Activated naive CD4-positive, alpha-beta T cell treated with anti-CD3 and anti-CD28 coated beads, Interleukin-2, amount 50 U/mL, for 16 hours (primary cell): ENCODE results near the gene ARL6IP4.
"Not testable (repeated sequence)": the region's sequence is repeated elsewhere in the genome, so short reads cannot be mapped to it uniquely, and the experiment has no call there.

Experiments
- DNase-seq: peaks from one replicate; pipeline ENCODE4 v3.0.0-alpha.2; 2020

The ARL6IP4 gene

DNA sequence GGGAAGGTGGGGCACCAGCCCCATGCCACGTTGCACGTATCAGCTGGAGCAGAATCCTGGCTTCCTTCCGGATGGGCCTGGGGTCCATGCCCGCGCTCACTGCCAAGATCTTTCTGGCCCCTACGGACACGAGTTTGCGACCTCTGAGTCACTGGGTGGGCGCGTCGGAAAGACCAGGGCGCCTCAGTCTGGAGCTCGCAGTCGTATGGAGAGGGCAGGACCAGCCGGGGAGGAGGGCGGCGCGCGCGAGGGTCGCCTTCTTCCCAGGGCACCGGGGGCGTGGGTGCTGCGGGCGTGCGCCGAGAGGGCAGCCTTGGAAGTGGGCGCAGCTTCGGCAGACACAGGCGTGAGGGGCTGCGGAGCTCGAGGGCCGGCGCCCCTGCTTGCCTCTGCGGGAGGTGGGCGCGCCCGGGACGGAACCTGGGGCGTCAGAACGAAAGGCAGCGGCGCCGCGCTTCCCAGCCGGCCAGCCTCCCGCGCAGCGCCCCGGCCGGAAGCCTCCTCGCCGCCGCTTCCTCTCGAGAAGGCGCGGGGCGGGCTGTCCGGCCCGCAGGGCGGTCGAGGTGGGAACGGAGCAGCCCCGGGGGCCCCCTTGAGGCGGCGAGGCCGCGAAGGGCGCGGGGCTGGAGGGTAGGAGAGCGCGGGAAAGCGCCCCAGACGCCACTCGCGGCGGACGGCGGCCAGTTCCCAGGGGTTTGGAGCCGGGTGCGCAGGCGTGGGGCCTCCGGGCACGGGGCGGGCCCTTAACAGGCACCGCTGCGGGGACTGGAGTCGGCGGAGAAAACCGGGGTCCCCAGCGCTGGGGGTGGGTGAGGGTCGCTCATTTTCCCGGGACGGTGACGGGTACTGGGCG is at the start of gene ARL6IP4:
ARL6IP4 (plus strand) TSS at position 499 of the 853 bp plus-strand sequence. CDS start 459 bp downstream, outside the sequence.
- DNase-seq: peak; percentile 69

DNA sequence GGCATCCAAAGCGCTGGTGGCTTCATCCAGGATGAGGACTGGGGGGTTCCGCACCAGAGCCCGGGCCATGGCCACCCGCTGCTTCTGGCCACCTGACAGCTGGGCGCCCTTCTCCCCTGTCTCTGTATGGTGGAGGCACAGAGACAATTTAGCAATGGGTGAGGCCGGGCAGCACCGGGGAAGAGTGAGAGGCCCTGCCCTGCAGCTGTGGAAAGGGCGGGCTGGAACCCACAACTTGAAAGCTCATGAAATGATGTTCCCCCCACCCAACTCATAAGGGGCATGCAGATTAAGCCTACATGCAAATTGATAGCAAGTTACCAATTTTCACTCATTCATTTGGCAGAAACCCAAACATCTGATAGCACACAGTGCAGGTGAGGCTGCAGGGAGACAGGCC is 48.3 kb upstream of the ARL6IP4 start:
- no peak for DNase-seq

DNA sequence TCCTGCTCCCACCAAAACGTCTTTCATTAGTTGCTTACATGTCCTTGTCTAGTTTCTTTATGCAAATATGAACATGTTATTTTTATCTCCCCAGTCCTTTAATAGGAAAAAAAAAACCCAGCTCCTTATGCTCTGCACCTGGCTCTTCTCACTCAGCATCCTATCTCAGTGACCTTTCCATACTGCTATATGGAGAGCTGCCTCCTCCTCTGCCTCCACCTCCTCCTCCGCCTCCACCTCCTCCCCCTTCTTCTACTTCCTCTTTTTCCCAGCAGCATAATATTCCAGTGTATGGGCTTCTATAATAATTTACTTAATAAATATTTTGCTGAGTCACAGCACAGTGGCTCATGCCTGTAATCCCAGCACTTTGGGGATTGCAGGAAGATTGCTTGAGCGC is 45.8 kb upstream of the ARL6IP4 start:
- DNase-seq: no peak

DNA sequence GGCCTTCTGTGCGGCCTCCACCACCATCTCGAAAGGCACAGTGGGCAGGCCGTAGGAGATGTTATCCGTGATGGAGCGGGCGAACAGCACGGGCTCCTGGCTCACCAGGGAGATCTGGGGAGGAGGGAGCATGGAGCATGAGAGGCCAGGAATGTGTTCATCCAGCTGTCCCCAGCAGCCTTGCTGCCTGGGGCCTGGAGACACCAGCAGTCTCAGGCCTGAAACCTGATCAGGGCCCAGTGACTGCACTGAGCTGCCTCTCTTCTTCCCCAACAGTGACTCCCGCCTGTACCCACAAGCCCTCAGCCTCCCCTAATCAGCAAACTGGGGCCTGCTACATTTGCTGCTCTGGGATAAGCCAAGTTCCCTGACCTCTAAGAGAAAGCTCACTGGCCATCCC is 45.2 kb upstream of the ARL6IP4 start:
- DNase-seq: no peak

- no peak for DNase-seq
These were observed 42.8 kb upstream of the ARL6IP4 start for GRCh38 chr12:122937622-122938091.

GRCh38 chr12:122939125-122939524 is 41.4 kb upstream of the ARL6IP4 start:
- no peak for DNase-seq

GRCh38 chr12:122941351-122941750 is 39.1 kb upstream of the ARL6IP4 start:
- DNase-seq: not testable (repeated sequence)

GRCh38 chr12:122942637-122943036 is 37.8 kb upstream of the ARL6IP4 start:
- DNase-seq: no peak

DNA sequence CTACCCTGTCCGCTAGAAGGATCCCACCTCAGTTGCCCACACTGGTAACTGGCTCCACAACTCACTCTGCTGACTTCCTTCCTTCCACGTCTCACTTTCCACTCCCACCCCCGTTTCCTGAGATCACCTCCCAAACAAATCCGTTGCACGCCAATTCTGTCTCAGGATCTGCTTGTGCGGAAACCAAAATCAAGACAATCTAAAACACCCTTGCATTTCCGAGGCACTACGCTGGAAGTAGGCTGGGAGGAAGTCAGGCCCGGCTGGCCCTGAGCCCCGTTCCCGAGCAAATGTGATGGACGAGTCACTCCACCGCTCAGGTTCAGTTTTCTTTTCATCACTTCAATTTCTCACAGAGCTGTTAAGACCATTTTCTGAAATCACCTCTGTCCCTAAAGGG is 37.3 kb upstream of the ARL6IP4 start:
- no peak for DNase-seq

DNA sequence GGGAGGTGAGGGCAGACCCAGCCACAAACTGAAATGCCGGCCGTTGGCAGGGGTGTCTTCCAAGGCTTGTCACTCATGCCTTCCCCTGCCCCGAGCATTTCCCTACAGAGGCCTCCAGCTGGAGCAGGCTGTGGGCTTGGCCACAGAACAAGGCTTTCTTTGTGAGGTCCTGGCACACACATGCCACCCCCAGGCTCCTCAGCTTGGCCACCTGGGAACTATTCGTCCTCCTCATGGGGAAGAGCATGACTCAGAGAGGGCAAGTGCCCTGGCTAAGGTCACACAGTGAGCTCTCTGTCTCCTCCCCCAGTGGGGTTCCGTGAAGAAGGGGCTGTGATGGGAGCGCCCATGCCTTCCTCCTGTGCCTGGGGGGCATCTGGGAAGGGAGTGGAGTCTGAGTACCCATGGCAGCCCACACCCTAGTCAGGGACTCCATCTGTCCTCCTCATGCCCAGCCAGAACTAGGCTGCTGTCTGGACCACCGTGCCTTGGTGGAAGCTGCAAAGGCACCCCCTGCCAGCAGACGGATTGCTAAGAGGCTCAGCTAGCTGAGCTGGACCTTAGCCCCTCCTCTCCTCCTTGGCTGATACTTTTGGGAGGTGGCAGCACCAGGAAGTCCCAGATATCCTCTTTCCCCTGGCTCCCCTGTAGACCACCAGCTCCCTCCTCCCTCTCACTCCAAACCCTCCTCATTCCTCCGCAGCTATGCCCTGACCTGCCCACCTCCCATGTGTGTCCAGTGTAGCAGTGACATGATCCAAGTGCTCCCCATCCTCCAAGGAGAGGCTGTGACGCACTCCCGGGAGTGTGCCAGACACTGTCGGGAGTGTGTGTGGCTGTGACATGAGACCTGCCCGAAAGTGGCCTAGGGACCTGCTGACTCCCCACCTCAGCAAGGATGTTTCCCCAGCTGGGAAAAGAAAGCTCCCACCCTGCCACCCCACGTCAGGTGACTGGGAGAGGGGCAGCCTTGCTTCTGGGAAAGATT is 35.6 kb upstream of the ARL6IP4 start:
- DNase-seq: no peak

DNA sequence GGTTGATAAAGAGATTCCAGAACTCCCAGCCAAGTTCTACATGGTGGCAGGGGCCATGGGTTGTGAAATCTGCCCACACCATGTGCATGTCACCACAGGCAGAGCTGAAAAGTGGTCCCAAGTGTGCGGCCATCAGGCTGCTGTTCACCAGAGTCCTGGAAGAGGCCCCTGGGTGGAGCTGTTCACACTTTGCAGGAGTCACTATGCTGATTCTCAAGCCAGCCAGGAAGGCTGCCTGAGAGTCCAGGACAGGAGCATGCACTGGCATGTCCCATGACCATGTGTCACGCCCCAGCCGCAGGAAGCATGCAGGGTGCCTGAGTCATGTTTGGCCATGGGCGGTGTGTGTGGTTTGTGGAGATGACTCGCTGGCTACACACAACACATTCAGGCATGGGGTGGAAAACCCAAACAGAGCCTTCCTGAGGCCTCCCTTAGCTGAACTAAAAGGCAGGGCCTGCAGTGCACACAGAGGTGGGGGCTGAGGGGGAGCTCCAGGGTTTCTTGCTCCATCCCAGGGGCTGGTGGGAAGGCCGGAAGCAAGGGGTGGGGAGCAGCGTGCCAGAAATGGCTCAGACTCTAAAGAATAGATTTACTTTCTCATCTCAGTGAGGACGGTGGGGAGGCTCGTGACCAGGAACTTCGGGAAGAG is 33.7 kb upstream of the ARL6IP4 start:
- peak; percentile 77 for DNase-seq

GRCh38 chr12:122947352-122947792 is 33.1 kb upstream of the ARL6IP4 start:
- DNase-seq: no peak

DNA sequence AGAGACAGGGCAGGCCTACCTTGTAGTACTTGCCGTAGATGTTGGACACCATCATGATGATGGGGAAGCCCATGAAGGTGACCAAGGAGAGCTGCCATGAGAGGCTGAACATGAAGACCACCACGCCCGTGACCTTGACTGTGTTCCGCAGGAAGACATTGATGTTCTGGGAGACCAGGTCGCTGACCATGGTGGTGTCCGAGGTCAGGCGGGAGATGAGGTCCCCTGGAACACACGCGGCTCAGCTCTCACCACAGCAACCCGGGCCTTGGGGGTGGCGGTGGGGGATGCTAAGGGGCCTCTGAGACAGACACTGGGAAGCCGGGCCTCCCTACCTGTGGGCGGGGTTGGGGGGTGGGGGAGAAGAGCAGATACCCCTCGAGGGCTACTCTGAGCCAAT is 31.9 kb upstream of the ARL6IP4 start:
- no peak for DNase-seq

- no peak for DNase-seq
These were observed 31.1 kb upstream of the ARL6IP4 start for GRCh38 chr12:122949405-122949804.

GRCh38 chr12:122949816-122950675 is 30.4 kb upstream of the ARL6IP4 start:
- no peak for DNase-seq

- no peak for DNase-seq
These were observed 29.1 kb upstream of the ARL6IP4 start for GRCh38 chr12:122951406-122951805.

- peak; percentile 74 for DNase-seq
These were observed 28.2 kb upstream of the ARL6IP4 start for GRCh38 chr12:122951979-122952892.

GRCh38 chr12:122955156-122955555 is 25.3 kb upstream of the ARL6IP4 start:
- DNase-seq: no peak

GRCh38 chr12:122956035-122956434 is 24.4 kb upstream of the ARL6IP4 start:
- no peak for DNase-seq

DNA sequence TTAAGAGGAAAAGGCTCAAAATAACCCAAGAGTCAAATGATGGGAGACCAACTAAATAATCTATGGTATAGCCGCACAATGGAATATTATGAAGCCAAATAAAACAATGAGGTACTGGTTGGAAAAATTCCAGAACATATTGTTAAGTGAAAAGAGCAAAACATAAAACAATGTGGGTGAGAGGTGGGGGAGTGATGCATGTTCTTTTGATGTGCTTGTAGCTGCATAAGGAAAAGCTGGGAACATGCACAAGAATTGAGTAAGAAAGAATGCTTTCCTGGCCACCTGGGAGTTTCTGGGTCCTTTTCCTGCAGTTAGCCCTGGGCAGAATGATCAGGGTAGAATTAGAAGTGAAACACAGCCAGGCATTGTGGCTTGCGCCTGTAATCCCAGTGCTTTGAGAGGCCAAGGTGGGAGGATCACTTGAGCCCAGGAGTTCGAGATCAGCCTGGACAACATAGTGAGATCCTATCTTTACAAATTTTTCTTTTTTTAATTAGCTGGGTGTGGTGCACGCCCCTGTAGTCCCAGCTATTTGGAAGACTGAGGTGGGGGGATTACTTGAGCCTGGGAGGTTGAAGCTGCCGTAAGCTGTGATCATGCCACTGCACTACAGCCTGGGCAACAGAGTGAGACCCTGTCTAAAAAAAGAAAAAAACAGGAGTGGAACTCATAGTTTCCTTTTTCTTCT is 22.1 kb upstream of the ARL6IP4 start:
- DNase-seq: no peak
